Parathyroid adenoma (tissue), 2 donors: ENCODE measurements around the gene RGS5.
"Not testable (repeated sequence)": the region's sequence is repeated elsewhere in the genome, so short reads cannot be mapped to it uniquely, and the experiment has no call there.

Experiments used
- H2AFZ ChIP-seq: fragments of 300-600 bp; sonication (generic); one replicate; pipeline ENCODE4 v1.7.0; 2017; ENCODE audit warnings: antibody characterized with exemption, mild to moderate bottlenecking
- H3K27ac ChIP-seq: fragments of 300-600 bp; sonication (generic); one replicate; pipeline ENCODE4 v1.7.0; 2017
- H3K27me3 ChIP-seq: fragments of 300-600 bp; sonication (generic); one replicate; pipeline ENCODE4 v1.7.0; 2017; ENCODE audit warnings: low read length; ENCODE audit not compliant: control insufficient read depth, insufficient read depth
- H3K36me3 ChIP-seq: fragments of 300-600 bp; sonication (generic); one replicate; pipeline ENCODE4 v1.7.0; 2017; ENCODE audit warnings: low read length; ENCODE audit not compliant: control insufficient read depth, insufficient read depth
- H3K4me1 ChIP-seq: fragments of 300-600 bp; sonication (generic); one replicate; pipeline ENCODE4 v1.7.0; 2017; ENCODE audit warnings: control low read depth
- H3K4me2 ChIP-seq: fragments of 300-600 bp; sonication (generic); one replicate; pipeline ENCODE4 v1.7.0; 2017; ENCODE audit warnings: low read length
- H3K4me3 ChIP-seq: fragments of 300-600 bp; sonication (generic); one replicate; pipeline ENCODE4 v1.7.0; 2017; ENCODE audit warnings: low read depth, low read length
- H3K79me2 ChIP-seq: fragments of 300-600 bp; sonication (generic); one replicate; pipeline ENCODE4 v1.7.0; 2017; ENCODE audit warnings: control low read depth
- H3K9ac ChIP-seq: fragments of 300-600 bp; sonication (generic); one replicate; pipeline ENCODE4 v1.7.0; 2017; ENCODE audit warnings: mild to moderate bottlenecking
- H3K9me3 ChIP-seq: fragments of 300-600 bp; sonication (generic); one replicate; pipeline ENCODE4 v1.7.0; 2017; ENCODE audit warnings: low read length; ENCODE audit not compliant: control insufficient read depth
- TF ChIP-seq, protein P1 (sequence below): fragments of 300-600 bp; sonication (generic); IDR thresholded peaks from one replicate; pipeline ENCODE4 v1.7.0; 2017; ENCODE audit warnings: antibody characterized with exemption, mild to moderate bottlenecking
- donor health status: primary hyperparathyroidism.

The RGS5 gene, protein sequence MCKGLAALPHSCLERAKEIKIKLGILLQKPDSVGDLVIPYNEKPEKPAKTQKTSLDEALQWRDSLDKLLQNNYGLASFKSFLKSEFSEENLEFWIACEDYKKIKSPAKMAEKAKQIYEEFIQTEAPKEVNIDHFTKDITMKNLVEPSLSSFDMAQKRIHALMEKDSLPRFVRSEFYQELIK

DNA sequence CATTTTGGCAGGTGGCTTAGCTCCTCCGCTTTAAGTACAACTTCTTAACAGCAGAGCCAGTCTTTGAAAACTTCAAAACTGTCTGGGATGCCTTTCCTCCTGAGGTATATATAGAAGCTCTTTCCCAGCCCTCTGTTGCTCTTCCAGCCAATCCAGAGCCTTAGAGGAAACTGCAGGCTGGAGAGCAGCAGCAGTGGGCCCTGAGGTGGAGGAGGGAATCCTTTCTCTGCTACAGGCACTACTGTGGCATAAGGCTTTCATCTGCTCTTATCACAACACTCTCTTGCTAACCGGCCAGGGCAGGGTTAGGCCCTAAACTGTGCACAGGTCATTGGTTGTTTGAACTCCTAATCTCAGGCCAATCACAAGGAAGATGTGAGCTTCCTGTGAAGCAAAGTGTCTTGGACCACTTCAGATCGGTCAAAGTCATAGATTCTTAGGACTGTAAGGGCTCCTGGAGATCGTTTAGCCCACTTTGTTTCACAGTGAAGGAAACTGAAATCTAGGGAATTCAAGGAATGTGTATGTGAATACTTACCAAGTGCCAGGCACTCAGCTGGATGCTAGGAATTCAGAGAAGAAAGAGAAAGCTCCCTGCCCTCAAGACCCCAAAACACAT lies at the start of gene RGS5:
RGS5 (minus strand) TSS at position 84 of the 619 bp plus-strand sequence; CDS start at position 3, 81 bp downstream.
- H3K79me2 ChIP-seq, result no peaks in the 10 kb centered on the region
- H3K9ac ChIP-seq, result no peak within 1 kb of the TSS
- H3K4me1 ChIP-seq, result no peaks in the 10 kb centered on the region
- no peak within 1 kb of the TSS for H3K4me3 ChIP-seq
- H3K27me3 ChIP-seq, result no peaks in the 10 kb centered on the region
- no peak within 1 kb of the TSS for H3K27ac ChIP-seq
- H3K4me2 ChIP-seq, result no peak within 1 kb of the TSS
- no peaks in the 10 kb centered on the region for H3K9me3 ChIP-seq
- TF ChIP-seq, protein P1, sequence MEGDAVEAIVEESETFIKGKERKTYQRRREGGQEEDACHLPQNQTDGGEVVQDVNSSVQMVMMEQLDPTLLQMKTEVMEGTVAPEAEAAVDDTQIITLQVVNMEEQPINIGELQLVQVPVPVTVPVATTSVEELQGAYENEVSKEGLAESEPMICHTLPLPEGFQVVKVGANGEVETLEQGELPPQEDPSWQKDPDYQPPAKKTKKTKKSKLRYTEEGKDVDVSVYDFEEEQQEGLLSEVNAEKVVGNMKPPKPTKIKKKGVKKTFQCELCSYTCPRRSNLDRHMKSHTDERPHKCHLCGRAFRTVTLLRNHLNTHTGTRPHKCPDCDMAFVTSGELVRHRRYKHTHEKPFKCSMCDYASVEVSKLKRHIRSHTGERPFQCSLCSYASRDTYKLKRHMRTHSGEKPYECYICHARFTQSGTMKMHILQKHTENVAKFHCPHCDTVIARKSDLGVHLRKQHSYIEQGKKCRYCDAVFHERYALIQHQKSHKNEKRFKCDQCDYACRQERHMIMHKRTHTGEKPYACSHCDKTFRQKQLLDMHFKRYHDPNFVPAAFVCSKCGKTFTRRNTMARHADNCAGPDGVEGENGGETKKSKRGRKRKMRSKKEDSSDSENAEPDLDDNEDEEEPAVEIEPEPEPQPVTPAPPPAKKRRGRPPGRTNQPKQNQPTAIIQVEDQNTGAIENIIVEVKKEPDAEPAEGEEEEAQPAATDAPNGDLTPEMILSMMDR, result no peak
- H3K36me3 ChIP-seq, result no peaks in the 10 kb centered on the region
- H2AFZ ChIP-seq, result no peak within 1 kb of the TSS

DNA sequence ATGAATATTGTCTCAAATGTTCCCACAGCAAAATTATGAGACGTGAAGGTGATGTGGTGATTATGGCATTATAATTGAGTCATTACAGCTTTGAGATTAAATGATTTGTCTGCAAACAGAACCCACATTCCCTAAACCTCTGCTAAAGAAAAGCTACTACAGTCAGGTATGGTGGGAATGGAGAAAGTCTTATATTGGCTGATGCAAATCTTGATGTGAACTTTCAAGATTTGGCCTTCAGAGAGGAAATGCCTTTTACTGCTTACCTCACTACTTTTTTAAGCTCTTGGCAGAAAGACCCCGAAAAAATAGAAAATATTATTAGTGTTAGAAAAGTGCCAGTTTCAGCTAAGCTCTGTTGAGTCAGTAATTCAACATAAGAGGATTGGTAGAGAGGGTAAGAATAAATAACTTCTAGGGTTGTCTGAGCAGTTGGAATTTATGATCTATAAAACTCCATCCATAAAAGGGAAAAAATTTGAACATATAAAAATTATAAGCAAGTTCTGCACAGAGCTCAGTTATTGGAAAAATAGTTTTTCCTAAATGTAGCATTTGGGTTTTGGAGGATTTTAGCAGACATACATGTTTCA lies 47.8 kb upstream of the RGS5 start:
- Histone ChIP-seq H3K9me3 (no peaks in the 10 kb centered on the region), H3K27ac (no peak overlapping the region), H3K4me1 (no peaks in the 10 kb centered on the region), H2AFZ (no peak overlapping the region), H3K4me3 (no peak overlapping the region), H3K4me2 (no peak overlapping the region), H3K79me2 (no peaks in the 10 kb centered on the region), H3K9ac (no peak overlapping the region), H3K27me3 (no peaks in the 10 kb centered on the region), H3K36me3 (no peaks in the 10 kb centered on the region)
- TF ChIP-seq, protein P1, result no peak

DNA sequence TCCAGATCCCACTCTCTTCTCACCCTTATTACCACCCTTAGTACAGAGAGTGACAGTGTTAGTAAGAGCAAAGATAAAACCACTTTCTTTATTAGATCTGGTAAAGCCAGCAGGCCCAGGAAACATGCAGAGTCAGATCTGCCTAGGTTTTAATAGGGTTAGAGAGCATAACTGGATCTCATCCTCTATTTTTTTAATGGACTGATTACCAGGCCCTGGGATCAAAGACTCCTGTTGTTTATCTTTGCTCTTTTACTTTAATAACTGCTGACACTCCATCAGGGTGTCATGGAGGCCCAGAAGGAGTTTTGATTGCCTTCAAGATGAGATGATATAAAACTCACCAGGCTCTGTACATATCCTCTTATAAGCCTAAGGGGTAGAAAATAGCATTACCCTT lies 45.3 kb upstream of the RGS5 start:
- H3K27me3 ChIP-seq, result no peaks in the 10 kb centered on the region
- H3K36me3 ChIP-seq, result no peaks in the 10 kb centered on the region
- H3K4me2 ChIP-seq, result no peak overlapping the region
- H3K79me2 ChIP-seq, result no peaks in the 10 kb centered on the region
- no peak overlapping the region for H3K9ac ChIP-seq
- H3K9me3 ChIP-seq, result no peaks in the 10 kb centered on the region
- H2AFZ ChIP-seq, result no peak overlapping the region
- H3K27ac ChIP-seq, result no peak overlapping the region
- no peaks in the 10 kb centered on the region for H3K4me1 ChIP-seq
- H3K4me3 ChIP-seq, result no peak overlapping the region
- TF ChIP-seq, protein P1, result no peak

DNA sequence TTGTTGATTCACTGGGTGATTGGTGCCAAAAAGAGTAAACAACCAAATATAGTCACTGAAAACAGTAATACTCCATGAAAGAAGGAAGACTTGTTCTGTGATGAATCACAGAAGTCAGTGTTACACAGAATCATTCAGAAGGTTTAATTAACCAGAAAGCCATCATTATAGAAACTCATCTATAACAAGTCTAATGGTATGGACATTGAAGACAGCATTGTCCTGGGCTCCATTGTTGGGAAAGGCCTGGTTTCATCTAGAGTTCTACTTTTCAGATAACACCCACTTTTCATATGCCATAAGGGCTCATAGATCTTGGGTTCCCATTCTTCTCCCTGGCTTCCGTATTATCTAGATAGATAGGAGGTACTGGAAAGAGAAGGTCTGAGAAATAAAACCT lies 41.9 kb upstream of the RGS5 start:
- not testable (repeated sequence) for H3K9me3 ChIP-seq, H3K4me2 ChIP-seq, H2AFZ ChIP-seq, H3K79me2 ChIP-seq, H3K36me3 ChIP-seq, H3K27ac ChIP-seq, H3K9ac ChIP-seq, H3K27me3 ChIP-seq, H3K4me3 ChIP-seq, H3K4me1 ChIP-seq

DNA sequence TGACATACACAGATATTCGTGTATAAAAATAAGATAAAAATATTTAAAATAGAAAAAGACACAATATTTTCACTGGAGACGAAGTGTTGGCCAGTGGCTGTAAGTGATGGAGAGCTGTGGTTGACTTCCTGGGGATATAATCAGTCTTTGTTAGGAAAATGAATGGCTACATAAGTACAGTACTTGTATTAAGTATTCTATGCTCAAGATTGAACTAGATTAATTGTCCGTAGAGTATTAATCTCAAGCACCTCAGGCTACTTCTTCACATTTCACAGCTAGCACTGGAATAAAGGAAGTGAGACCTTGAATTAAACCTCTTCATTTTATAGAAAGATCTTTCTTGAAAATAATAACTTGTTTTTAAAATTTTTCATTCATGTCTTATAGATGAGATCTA lies 39.0 kb upstream of the RGS5 start:
- no peaks in the 10 kb centered on the region for H3K9me3 ChIP-seq
- H3K9ac ChIP-seq, result no peak overlapping the region
- no peaks in the 10 kb centered on the region for H3K36me3 ChIP-seq
- no peaks in the 10 kb centered on the region for H3K79me2 ChIP-seq
- no peaks in the 10 kb centered on the region for H3K4me1 ChIP-seq
- H3K27me3 ChIP-seq, result no peaks in the 10 kb centered on the region
- H3K4me2 ChIP-seq, result no peak overlapping the region
- TF ChIP-seq, protein P1, result no peak
- H2AFZ ChIP-seq, result no peak overlapping the region
- no peak overlapping the region for H3K27ac ChIP-seq
- H3K4me3 ChIP-seq, result no peak overlapping the region
